ENCODE data around the gene PPHLN1.

DNA sequence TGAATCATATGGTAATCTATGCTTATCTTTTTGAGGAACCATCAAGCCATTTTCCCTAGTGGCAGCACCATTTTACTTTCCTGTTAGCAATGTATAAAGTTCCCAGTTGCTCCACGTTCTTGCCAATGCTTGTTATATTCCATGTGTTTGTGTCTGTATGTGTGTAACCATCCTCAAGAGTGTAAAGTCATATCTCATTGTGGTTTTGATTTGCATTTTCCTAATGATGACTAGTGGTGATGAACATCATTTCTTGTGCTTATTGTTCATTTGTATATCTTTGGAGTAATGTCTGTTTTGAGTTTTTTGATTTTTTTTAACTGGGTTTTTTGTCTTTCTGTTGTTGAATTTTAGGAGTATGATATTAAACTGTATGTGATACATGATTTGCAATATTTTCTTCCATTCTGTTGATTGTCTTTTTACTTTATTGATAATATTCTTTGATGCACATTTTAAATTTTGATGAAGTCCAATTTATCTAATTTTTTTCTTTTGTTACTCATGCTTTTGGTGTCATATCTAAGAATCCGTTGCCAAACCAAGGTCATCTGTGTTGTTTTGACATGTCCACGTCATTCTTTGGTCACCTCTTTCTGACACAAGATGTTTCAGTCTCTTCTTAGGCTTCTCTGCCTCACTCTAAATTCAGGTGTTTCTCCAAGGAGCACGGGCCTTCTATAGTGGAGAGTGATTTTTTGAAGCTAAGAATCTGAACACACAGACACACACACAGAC lies 36.1 kb downstream of the PPHLN1 start:
- TF ChIP-seq, protein P1, sequence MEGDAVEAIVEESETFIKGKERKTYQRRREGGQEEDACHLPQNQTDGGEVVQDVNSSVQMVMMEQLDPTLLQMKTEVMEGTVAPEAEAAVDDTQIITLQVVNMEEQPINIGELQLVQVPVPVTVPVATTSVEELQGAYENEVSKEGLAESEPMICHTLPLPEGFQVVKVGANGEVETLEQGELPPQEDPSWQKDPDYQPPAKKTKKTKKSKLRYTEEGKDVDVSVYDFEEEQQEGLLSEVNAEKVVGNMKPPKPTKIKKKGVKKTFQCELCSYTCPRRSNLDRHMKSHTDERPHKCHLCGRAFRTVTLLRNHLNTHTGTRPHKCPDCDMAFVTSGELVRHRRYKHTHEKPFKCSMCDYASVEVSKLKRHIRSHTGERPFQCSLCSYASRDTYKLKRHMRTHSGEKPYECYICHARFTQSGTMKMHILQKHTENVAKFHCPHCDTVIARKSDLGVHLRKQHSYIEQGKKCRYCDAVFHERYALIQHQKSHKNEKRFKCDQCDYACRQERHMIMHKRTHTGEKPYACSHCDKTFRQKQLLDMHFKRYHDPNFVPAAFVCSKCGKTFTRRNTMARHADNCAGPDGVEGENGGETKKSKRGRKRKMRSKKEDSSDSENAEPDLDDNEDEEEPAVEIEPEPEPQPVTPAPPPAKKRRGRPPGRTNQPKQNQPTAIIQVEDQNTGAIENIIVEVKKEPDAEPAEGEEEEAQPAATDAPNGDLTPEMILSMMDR (IDR thresholded peaks at IDR 0.05) = no peak
- TF ChIP-seq POLR2A (IDR thresholded peaks at IDR 0.05) = no peak

Data from lower leg skin (tissue), 3 donors.